Measurements from ENCODE around the gene MEF2A.

- TF ChIP-seq CTCF (IDR thresholded peaks at IDR 0.05) (no peak), POLR2A (IDR thresholded peaks at IDR 0.05) (no peak)
Observed at GRCh38 chr15:99651023-99651807, 85.4 kb downstream of the MEF2A start.
